Lower lobe of right lung (tissue), 2 donors: Measurements from ENCODE around the gene NRCAM. TPM values are rescaled to one million over a fixed set of nuclear protein-coding genes. Genes with fewer than 3 reads are reported as not detected.

ENCODE experiments used
- ATAC-seq, 2 donors: fragments of 200-7000 bp; cut with Tn5 transposase; one replicate each; pipeline ENCODE4 v1.9.1; 2020 to 2022; ENCODE audit warnings: mild to moderate bottlenecking in 2 of 2, moderate library complexity in 2 of 2
- DNase-seq: peaks from one replicate; pipeline ENCODE4 v3.0.0-alpha.2; 2020
- H3K27ac ChIP-seq: fragments of 200-600 bp; one replicate; pipeline ENCODE4 v1.8.0; 2022
- H3K27me3 ChIP-seq: fragments of 200-600 bp; one replicate; pipeline ENCODE4 v1.8.0; 2022; ENCODE audit warnings: low read depth
- H3K36me3 ChIP-seq: fragments of 200-600 bp; one replicate; pipeline ENCODE4 v1.8.0; 2022; ENCODE audit warnings: mild to moderate bottlenecking
- H3K4me1 ChIP-seq: fragments of 200-600 bp; one replicate; pipeline ENCODE4 v1.8.0; 2022
- H3K4me3 ChIP-seq: fragments of 200-600 bp; one replicate; pipeline ENCODE4 v1.8.0; 2022; ENCODE audit warnings: mild to moderate bottlenecking
- H3K9me3 ChIP-seq: fragments of 200-600 bp; one replicate; pipeline ENCODE4 v1.8.0; 2022
- CTCF ChIP-seq: fragments of 200-600 bp; IDR thresholded peaks from one replicate; pipeline ENCODE4 v1.8.0; 2022; ENCODE audit warnings: antibody characterized with exemption, mild to moderate bottlenecking
- intact Hi-C: fragments of 100-400 bp; cut with DNase I; formaldehyde crosslinking; loops from one replicate; pipeline ENCODE4 v1.11.0; 2022
- total RNA-seq: library from RNA; stranded (reverse); fragmentation: NEBNext Ultra II Directional; extraction: Animal tissue kit (Norgen Biotek cat#: 25700); gene quantifications from one replicate; pipeline ENCODE4 v1.2.1, GENCODE V29; 2021
- donor health status: DM: no; HTN: yes; CAD: no; lungs with severe emphysema.

The NRCAM gene
- total RNA-seq, 1 donor from 2014 or later, result 2.6 TPM

GRCh38 chr7:108248418-108248817 lies 207.8 kb downstream of the NRCAM start:
- Histone ChIP-seq H3K9me3 (no peaks in the 10 kb centered on the region), H3K4me3 (no peak overlapping the region), H3K36me3 (no peaks in the 10 kb centered on the region), H3K27me3 (no peaks in the 10 kb centered on the region), H3K4me1 (no peaks in the 10 kb centered on the region), H3K27ac (no peak overlapping the region)
- no peak for TF ChIP-seq CTCF
- DNase-seq, result no peak
- ATAC-seq, result no peak
- intact Hi-C loops, result no loop called here

- DNase-seq, result no peak
- Histone ChIP-seq H3K27me3 (no peaks in the 10 kb centered on the region), H3K9me3 (no peaks in the 10 kb centered on the region), H3K27ac (no peak overlapping the region), H3K4me1 (no peaks in the 10 kb centered on the region), H3K36me3 (no peaks in the 10 kb centered on the region), H3K4me3 (no peak overlapping the region)
- intact Hi-C loops, result no loop called here
- no peak for TF ChIP-seq CTCF
- no peak for ATAC-seq
These were observed 208.6 kb downstream of the NRCAM start for GRCh38 chr7:108247614-108248013.

GRCh38 chr7:108246227-108246837 lies 209.9 kb downstream of the NRCAM start:
- DNase-seq (no peak), ATAC-seq (peak; percentile 47 to 48)
- Histone ChIP-seq H3K4me1 (no peaks in the 10 kb centered on the region), H3K27ac (no peak overlapping the region), H3K36me3 (no peaks in the 10 kb centered on the region), H3K9me3 (no peaks in the 10 kb centered on the region), H3K4me3 (no peak overlapping the region), H3K27me3 (no peaks in the 10 kb centered on the region)
- TF ChIP-seq CTCF, result no peak
- intact Hi-C loops, result no loop called here

- no peaks in the 10 kb centered on the region for H3K4me1 ChIP-seq
- no peak overlapping the region for H3K27ac ChIP-seq
- H3K9me3 ChIP-seq, result no peaks in the 10 kb centered on the region
- ATAC-seq (no peak), DNase-seq (no peak)
- H3K4me3 ChIP-seq, result no peak overlapping the region
- no peaks in the 10 kb centered on the region for H3K27me3 ChIP-seq
- no peaks in the 10 kb centered on the region for H3K36me3 ChIP-seq
- intact Hi-C loops, result no loop called here
- TF ChIP-seq CTCF, result no peak
These were observed 210.6 kb downstream of the NRCAM start for GRCh38 chr7:108245523-108246226.

GRCh38 chr7:108244110-108244509 lies 212.1 kb downstream of the NRCAM start:
- DNase-seq (no peak), ATAC-seq (no peak)
- Histone ChIP-seq H3K27ac (no peak overlapping the region), H3K4me3 (no peak overlapping the region), H3K9me3 (no peaks in the 10 kb centered on the region), H3K36me3 (no peaks in the 10 kb centered on the region), H3K4me1 (no peaks in the 10 kb centered on the region), H3K27me3 (no peaks in the 10 kb centered on the region)
- intact Hi-C loops, result no loop called here
- TF ChIP-seq CTCF, result no peak
